HL-60 (cell line): ENCODE data around the gene EPHB2.

ENCODE experiments used
- DNase-seq, 2 experiments: peaks; one replicate each; pipeline ENCODE4 v3.0.0-alpha.2; 2010 to 2020; ENCODE audit warnings: low read depth in 1 of 2, low spot score in 1 of 2
- H3K27ac ChIP-seq: fragments of 250-450 bp; sonication (Bioruptor Pico); replicated peaks from 2 replicates; pipeline ENCODE4 v1.5.1; 2020; ENCODE audit warnings: mild to moderate bottlenecking, moderate library complexity
- H3K27me3 ChIP-seq: fragments of 250-450 bp; sonication (Bioruptor Pico); 2 replicates; pipeline ENCODE4 v1.5.1; 2021; ENCODE audit warnings: mild to moderate bottlenecking, moderate library complexity; ENCODE audit not compliant: insufficient read depth, poor library complexity, severe bottlenecking
- H3K4me3 ChIP-seq: replicated peaks from 2 replicates; pipeline ENCODE4 v1.5.1; 2011; ENCODE audit warnings: mild to moderate bottlenecking, control low read depth, low read length; ENCODE audit not compliant: insufficient read depth
- CTCF ChIP-seq: IDR thresholded peaks from one replicate; pipeline ENCODE4 v1.5.1; 2011; ENCODE audit warnings: low read length, control low read depth, inconsistent platforms; ENCODE audit not compliant: insufficient read depth
- GABPA ChIP-seq: IDR thresholded peaks from 2 replicates; pipeline ENCODE4 v1.6.1; 2012; ENCODE audit warnings: low read depth
- POLR2AphosphoS5 ChIP-seq: IDR thresholded peaks from 2 replicates; pipeline ENCODE4 v1.6.1; 2012; ENCODE audit warnings: low read depth
- REST ChIP-seq: IDR thresholded peaks from 2 replicates; pipeline ENCODE4 v1.6.1; 2012; ENCODE audit warnings: low read depth; ENCODE audit not compliant: insufficient replicate concordance
- SPI1 ChIP-seq: IDR thresholded peaks from 2 replicates; pipeline ENCODE4 v1.6.1; 2012; ENCODE audit warnings: low read depth, mild to moderate bottlenecking, borderline replicate concordance

Gene EPHB2

GRCh38 chr1:22712502-22713271 is 2.0 kb downstream of the EPHB2 start:
- no peak for TF ChIP-seq CTCF
- no peak for TF ChIP-seq SPI1
- no peak for TF ChIP-seq POLR2AphosphoS5
- TF ChIP-seq REST, result no peak
- Histone ChIP-seq H3K27me3 (peaks cover 39% of the 10 kb centered on the region), H3K27ac (no peak overlapping the region), H3K4me3 (no peak overlapping the region)
- DNase-seq, result no peak

GRCh38 chr1:22714455-22714854 is 3.8 kb downstream of the EPHB2 start:
- DNase-seq, result no peak
- no peak for TF ChIP-seq SPI1
- peaks cover 39% of the 10 kb centered on the region for H3K27me3 ChIP-seq

GRCh38 chr1:22717037-22717760 is 6.6 kb downstream of the EPHB2 start:
- no peak overlapping the region for H3K4me3 ChIP-seq
- peaks cover 27% of the 10 kb centered on the region for H3K27me3 ChIP-seq
- DNase-seq, result no peak
- no peak for TF ChIP-seq REST
- no peak for TF ChIP-seq POLR2AphosphoS5
- TF ChIP-seq SPI1, result no peak
- TF ChIP-seq GABPA, result no peak
- TF ChIP-seq CTCF, result no peak
- no peak overlapping the region for H3K27ac ChIP-seq

More at GRCh38 chr1:22714455-22714854, 3.8 kb downstream of the EPHB2 start:
- Histone ChIP-seq H3K27ac (no peak overlapping the region), H3K4me3 (no peak overlapping the region)

- no peak for DNase-seq
- H3K27me3 ChIP-seq, result no peaks in the 10 kb centered on the region
- H3K4me3 ChIP-seq, result no peak overlapping the region
- TF ChIP-seq REST, result no peak
- TF ChIP-seq SPI1, result no peak
- TF ChIP-seq GABPA, result no peak
- no peak for TF ChIP-seq CTCF
- no peak for TF ChIP-seq POLR2AphosphoS5
- no peak overlapping the region for H3K27ac ChIP-seq
These were observed 10.7 kb downstream of the EPHB2 start for GRCh38 chr1:22721122-22721873.
